Midbrain (tissue), 1 donor: ENCODE measurements around the gene DLEC1.
"Not testable (repeated sequence)": the region's sequence is repeated elsewhere in the genome, so short reads cannot be mapped to it uniquely, and the experiment has no call there.

Experiments used
- DNase-seq: peaks from one replicate; lab custom pipeline; 2025; lab: John Stamatoyannopoulos, UW

Gene DLEC1

DNA sequence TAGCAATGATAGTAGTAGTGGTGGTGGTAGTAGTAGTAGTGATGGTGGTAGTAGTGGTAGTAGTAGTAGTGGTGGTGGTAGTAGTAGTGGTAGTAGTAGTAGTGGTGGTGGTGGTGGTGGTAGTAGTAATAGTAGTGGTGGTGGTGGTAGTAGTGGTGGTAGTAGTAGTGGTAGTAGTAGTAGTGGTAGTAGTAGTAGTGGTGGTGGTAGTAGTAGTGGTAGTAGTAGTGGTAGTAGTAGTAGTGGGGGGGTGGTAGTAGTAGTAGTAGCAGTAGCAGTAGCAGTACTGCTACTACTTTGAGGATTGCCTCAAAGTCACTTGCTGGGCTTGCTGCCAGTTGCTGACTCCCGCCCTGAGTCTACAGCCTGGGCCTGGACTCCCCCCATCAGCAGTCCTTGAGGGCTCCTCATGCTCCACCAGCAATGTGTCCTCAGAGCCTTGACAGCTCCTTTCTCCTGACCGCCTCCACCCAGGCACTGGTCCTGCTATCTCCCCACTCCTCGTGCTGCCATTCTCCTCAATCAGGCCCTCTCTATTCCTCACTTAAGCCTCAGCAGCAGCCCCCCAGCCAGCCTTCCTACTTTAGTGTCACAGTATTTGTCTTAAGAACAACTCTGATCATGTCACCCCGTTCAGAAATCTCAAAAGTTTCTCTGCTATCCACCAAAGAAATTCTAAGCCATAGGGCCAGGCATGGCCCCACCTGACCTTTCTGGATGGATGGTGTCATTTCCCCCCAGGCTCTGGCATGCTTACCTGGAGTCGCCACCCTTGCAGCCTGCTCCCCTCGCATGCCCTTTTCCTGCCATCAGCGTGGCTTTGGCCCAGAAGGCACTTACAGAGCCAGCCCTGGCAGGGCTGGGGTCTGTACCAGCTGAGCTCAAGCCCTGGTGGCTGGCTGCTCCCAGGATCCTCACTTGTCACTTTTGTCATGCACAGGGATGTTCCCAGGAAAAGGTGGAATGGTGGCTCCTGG is 45.6 kb downstream of the DLEC1 start:
- DNase-seq: no peak

DNA sequence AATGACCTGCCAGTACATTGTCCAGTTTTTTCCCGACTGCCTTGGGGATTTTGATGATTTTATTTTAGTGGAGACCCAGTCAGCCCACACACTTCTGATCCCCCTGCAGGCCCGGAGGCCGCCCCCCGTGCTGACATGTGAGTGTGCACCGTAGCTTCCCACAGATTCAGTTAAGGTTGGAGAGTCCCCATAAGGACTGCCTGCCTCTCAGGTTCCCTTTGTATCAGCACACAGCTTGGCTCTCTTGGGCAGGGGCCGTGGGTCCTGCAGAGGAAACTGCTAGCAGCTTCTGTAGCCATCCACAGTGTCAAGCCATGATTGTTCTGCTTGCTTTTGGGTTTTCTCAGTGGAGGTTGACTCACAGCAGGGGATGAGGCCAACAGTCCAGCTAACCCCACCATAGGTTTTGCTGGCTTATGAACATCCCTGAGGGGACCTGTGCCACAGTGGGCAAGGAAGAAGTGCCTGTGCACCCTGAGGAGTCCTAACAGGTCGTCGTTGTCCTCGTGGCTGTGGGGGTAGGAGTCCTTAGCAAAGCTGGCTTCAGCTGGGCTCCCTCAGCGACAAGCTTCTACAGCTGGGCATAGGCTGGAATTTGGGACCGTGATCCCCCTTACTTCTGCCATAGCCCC is 46.4 kb downstream of the DLEC1 start:
- DNase-seq: no peak

DNA sequence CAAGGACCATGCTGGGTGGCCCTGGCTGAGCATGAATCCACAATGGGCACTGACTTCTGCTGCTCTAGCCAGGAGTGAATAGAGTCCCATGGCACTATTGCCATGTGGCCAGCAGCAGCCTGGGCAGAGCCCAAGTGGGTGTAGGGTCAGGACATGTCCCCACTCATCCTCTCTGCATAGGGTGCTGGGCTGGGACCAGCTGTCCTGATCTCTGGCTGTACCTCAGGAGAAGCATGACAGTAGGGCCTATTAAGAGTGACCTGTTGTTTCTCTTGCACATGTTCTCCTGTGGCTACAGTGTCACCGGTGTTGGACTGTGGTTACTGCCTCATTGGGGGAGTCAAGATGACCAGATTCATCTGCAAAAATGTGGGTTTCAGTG is 46.9 kb downstream of the DLEC1 start:
- no peak for DNase-seq

DNA sequence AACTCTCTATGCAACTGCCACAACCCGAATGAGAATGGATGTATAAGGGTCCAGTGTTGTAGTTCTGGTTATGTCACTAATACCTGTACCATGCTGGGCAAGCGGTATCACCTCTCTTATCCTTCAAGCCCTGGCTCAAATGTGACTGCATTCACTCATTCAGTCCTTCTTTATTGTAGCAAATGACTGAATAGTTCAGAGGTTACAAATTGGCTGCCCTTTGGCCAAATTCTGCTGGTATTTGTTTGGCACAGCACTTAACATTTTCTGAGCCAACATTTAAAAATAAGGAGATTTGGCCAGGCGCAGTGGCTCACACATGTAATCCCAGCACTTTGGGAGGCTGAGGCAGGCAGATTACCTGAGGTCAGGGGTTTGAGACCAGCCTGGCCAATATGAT is 47.5 kb downstream of the DLEC1 start:
- no peak for DNase-seq

DNA sequence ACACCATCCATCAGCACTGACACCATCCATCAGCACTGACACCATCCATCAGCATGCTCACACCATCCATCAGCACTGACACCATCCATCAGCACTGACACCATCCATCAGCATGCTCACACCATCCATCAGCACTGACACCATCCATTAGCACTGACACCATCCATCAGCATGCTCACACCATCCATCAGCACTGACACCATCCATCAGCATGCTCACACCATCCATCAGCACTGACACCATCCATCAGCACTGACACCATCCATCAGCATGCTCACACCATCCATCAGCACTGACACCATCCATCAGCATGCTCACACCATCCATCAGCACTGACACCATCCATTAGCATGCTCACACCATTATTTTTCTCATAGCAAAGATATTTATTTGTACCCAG is 48.3 kb downstream of the DLEC1 start:
- not testable (repeated sequence) for DNase-seq

DNA sequence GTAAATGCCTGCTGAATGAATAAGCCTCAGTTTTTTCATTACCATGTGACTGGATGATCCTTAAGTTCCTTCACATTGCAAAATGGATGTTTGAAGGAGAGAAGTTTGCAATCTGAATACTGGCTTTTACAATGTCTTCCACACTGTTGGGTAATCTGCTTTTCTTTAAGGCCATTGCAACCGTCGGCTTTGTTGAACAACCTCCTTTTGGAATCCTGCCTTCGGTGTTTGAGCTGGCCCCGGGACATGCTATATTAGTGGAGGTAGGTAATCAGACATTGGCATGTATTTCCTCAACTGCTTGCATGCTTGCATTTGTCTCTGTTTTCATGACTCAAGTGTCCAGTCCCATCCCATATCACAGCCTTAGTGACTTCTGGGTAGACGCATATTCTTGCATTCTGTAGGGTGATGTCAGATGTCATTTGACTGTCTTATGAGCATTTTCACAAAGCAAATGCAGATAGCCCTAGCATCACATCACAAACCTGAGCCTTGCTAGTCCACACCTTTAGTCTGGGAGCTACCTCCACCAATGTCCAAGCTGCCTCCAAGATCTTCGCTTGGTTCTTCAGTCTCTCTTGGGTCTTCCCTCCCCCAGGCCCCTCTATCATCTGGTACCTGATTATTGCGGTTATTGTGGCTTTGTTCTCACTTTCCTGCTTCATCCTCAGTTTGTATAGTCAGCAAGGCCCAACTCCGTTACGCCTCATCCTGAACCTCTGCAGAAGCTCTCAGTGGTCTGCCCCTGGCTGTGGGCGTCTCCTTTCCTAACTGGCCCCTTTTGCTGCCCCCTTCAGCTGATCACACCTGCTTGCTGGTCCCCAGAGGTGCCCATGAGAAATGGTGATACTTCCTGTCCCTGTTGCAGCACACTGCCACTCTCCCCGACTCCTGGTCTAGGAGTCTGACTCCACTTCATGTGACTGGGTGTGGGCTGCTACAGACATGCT is 49.4 kb downstream of the DLEC1 start:
- DNase-seq: no peak

DNA sequence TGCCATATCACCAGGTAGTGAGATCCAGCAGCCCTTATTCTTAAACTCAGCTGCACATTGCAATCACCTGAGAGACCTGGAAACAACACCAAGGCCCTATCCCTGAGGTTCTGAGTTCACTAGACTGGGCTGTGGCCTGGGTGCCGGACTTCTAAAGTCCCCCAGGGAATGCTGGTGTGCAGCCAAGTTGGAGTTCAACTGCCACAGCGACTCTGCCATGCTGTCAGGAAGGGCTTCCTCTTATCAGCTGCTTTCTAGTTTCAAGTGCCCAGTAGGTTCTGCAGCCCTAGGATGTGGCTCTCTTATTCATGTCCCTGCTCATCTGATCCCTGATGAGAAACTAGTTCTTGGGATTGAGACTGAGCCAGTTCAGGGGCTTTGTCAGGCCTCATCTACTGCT is 50.2 kb downstream of the DLEC1 start:
- no peak for DNase-seq

DNA sequence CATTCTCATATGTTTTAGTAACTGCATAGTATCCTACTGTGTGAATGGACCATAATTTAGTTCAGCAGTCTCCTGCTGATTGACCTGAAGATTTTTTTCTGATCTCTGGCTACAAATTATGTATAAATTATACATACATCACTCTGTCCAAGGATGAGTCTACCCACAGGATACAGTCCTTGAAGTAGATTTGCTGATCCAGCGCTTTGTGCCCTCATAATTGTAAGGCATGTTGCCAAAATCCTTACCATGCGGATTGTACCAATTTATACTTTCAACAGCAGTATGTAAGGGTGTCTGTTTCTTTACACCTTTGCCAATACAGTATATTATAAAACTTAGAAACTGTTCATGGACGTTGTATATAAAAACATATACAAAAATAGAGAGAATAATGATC is 51.4 kb downstream of the DLEC1 start:
- DNase-seq: no peak

DNA sequence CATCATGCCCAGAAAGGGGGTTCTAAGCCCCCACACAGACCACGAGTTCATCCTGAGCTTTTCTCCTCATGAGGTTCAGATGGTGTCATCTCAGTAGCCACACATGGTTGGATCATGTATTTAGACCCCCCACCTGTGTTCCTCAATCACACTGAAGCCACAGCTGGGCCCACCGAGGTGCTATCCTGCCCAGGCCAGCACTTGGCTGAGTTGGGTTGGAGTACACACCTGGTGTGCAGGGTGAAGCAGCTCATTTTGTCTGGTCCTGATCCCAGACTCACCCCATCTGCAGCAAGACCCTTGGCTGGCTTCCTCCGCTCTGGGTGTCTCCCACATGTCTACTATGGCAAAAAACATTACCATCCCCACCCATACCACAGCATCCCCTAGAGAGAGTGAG is 56.0 kb downstream of the DLEC1 start:
- DNase-seq: no peak

DNA sequence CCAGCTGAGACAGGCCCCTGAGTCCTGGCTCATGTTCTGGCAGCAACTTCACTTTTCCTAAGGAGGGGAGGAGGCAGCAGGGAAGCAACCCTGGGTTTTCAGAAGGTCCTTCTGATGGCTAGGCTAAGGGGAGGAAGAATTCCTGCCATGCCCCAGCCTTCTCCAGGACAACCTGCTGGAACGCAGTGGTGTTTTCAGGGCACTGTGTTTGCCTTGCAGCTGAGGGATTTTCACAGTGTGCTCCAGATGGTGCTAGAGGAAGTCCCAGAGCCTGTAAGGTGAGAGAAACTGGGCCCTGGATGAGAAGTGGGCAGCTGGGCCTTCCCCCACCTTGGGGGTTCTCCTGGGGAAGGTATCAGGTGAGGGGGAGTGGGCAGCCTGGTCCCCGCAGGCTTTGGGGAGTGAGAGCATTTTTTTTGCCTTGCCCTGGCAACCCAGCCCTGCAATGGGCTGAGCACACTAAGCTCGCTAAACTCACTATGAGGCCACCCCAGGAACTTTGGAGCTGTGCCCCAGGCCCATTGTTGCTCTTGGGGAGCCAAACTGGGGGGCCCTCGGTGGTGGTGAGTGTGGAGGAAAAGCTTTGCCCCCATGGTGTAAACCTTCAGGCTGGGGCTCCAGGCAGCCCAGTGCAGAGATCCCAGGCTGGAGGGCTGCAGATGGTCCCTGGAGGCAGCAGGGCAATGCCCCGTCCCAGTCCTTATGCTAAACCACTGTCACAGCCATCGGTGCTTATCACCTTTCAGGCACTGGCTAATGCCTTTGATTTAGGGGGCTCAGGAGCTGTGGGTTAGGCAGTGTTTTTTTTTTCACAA is 56.9 kb downstream of the DLEC1 start:
- DNase-seq: peak; percentile 22

DNA sequence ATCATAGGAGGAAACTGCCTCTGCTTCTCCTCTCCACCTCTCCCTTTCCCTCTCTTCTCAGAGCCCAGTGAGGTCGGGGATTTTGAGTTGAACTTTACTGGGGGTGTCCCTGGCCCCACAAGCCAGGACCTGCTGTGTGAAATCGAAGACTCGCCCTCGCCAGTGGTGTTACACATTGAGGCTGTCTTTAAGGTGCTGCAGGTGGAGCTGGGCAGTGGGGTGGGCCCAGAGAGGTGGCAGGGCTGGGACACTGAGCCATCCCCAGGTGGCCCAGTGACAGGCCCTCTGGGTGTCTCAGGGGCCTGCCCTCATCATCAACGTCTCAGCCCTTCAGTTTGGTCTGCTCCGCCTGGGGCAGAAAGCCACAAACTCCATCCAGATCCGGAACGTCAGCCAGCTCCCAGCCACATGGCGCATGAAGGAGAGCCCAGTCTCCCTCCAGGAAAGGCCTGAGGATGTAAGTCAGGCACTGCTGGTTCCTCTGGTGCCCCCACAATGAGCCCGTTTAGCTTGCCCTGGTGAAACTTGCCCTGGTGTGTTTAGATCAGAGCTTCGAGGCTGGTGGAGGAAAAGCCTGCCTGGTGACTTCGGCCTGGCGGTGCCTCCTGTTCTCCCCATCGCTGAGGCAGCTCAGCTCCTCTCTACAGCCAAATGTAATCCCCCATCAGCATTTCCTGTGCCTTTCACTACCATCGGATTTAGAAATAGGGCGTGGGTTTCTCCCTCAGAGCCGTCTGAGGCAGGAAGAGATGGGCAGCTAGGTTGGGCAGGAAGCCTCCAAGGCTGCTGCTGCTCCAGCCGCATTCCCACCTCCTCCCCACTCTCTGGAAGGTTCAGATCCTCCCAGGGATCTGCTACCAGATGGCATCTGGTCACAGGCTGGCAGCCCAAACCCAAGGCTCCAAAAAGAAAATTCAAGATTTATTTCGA is 58.7 kb downstream of the DLEC1 start:
- DNase-seq: no peak

DNA sequence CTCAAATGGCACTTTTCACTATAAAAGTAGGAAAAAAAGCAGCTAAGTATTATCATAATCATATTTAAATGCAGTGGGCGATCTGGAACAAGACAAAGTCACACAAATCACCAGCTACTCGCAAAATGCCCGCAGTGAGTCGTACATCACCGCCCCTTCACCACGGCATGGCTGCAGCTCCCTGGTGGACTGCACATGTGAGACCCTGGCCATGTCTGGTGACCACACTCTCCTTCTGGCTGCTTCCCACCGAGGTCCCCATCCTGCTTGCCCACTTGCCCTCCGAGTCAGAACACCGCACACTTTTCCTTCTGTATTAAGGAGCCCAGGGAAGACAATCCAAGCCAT is 59.3 kb downstream of the DLEC1 start:
- DNase-seq: no peak

DNA sequence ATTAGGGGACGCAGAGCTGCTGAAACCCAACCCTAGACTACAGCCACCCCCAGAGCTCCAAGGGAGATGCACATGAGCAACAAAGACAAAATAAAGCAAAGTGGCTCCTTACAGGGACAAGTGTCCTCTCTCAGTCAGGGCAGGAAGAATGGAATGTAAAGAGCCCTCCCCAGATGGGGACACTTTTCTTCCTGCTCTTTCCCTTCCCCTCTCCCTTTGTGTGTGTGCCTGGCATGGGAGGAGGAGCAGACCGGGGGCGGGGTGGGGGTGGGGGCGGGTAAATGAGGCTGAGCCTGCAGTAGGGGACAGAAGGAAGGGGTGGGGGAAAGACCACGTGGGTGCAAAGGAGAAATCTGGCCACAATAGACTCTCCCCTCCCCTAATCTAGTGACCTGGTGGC is 60.5 kb downstream of the DLEC1 start:
- DNase-seq: no peak

DNA sequence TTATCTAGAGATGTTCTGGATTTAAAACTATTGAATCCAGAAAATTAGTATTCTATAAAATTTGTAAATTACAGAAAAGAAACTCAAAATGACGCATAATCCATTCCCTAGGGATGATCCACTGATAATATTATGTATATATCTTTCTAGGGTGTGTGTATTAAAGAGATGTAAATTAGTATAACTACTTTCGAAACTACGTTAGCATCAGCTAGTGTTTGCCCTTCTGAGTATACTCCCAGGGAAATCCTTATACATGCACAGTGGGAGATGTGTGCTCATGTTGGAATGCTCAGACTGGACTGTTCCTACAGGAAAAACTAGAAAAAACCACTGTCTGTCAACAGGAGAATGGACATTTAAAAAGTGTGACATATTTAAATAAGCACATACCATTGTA is 61.5 kb downstream of the DLEC1 start:
- DNase-seq: no peak

DNA sequence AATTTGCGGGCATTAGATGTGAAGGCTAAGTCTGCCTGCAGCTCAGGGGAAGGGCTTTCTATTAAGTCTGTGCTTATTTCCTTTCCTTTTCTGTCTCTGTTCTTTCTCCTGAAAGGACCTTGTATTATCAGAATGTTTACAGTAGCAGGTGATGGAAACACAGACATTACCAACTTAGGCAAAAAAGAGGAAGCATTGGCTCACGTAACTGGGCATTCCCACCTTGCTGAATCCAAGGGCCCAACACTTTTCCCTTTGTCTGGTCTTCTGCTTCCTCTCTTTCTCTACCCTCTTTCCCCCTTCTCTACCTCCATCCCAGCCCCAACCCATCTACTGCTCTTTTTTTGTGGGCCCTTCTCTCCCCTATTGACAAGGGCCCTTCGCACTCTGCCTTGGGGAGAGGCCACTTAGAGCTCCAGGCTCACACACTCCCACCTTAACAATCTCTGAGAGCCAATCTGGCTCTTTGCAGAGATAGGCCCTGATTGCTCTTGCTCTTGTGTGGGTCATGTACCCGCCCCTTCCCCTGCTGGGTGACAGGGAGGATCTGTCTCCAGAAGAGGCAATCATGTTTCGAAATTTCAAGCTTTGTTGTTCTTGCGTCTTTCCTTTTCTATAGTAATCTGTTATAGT is 62.9 kb downstream of the DLEC1 start:
- DNase-seq: no peak

DNA sequence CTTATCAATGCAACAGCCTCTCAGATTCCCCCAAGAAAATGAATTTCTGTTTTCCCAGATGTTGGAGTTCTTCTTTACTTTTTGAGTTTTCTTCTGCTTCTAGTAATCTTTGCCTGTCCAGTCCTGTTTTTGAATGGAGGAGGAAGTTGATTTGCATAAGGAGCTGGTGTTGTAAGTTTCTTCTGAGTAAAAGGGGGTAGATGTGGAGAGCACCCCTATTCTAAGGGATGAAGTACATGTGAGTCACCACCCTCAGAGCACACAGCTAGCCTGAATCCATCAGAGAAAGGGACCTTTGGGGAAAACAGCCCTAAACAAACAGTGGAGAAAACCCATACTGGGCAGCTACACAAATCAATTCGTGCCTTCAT is 63.4 kb downstream of the DLEC1 start:
- DNase-seq: no peak

DNA sequence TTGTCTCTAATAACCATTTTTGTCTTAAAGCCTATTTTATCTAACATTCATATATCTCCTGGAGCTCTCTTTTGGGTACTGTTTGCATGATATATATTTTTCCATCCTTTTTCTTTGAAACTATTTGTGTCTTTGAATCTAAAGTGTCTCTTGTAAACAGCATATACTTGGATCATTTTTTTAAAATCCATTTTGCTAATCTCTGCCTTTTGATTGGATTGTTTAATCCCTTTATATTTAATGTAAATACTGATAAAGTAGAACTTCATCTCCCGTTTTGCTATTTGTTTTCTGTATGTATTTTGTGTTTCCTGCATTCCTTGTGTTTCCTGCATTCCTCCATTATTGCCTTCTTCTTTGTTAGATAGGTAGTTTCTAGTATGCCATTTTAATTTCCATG is 66.5 kb downstream of the DLEC1 start:
- DNase-seq: no peak

DNA sequence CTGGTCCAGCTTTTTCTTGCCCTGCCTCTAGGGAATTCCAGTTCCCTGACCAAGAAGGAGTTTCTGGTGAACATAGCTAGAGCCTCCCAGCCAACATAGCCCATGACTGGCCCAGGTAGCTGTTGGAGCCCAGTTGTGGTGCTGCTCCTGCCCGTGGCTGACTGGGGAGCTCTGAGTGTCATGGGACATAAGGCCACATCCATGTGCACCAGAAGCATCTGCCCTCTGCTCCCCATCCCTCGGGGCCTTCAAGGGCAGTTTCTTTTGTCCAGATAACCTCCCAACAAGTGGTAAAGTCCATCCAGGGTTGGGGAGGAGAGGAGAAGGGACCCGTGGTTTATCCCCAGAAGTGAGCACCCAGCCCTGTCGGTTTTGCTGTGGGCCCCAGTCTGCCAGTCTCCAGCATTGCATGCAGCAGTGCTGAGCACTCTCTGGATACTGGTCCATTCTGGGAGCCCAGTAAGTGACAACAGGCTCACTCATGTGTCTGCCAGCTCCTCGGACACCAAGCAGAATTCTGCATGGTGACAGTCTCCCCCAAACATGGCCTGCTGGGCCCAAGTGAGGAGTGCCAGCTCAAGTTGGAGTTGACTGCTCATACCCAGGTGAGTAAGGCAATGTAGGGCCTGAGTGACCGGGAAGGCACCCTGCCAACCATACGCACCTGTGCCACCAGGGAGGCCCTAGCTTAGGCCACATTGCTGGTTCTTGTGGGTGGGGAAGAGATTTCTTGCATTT is 69.1 kb downstream of the DLEC1 start:
- no peak for DNase-seq
